Measurements from ENCODE around the gene LINC01488.

LINC01488 gene

GRCh38 chr11:69446108-69446507, 35.4 kb upstream of the LINC01488 start:
- DNase-seq = no peak

GRCh38 chr11:69447786-69448185, 33.7 kb upstream of the LINC01488 start:
- peak; percentile 22 to 37 for DNase-seq

- DNase-seq = no peak
Observed at GRCh38 chr11:69448471-69449284, 32.8 kb upstream of the LINC01488 start.

GRCh38 chr11:69449320-69450063, 32.0 kb upstream of the LINC01488 start:
- DNase-seq = no peak

- no peak for DNase-seq
Observed at GRCh38 chr11:69450064-69450856, 31.2 kb upstream of the LINC01488 start.

- no peak for DNase-seq
Observed at GRCh38 chr11:69450857-69451220, 30.6 kb upstream of the LINC01488 start.

GRCh38 chr11:69451289-69451688, 30.2 kb upstream of the LINC01488 start:
- DNase-seq = no peak

- no peak for DNase-seq
Observed at GRCh38 chr11:69452206-69452987, 29.1 kb upstream of the LINC01488 start.

- no peak for DNase-seq
Observed at GRCh38 chr11:69453151-69453550, 28.3 kb upstream of the LINC01488 start.

GRCh38 chr11:69454018-69454417, 27.4 kb upstream of the LINC01488 start:
- DNase-seq = peak in 1 of 2 experiments; percentile 27

- no peak for DNase-seq
Observed at GRCh38 chr11:69455969-69456368, 25.5 kb upstream of the LINC01488 start.

- no peak for DNase-seq
Observed at GRCh38 chr11:69456712-69457111, 24.8 kb upstream of the LINC01488 start.

GRCh38 chr11:69459848-69460539, 21.5 kb upstream of the LINC01488 start:
- no peak for DNase-seq

- no peak for DNase-seq
Observed at GRCh38 chr11:69460540-69461257, 20.8 kb upstream of the LINC01488 start.

- no peak for DNase-seq
Observed at GRCh38 chr11:69461272-69461962, 20.0 kb upstream of the LINC01488 start.

- no peak for DNase-seq
Observed at GRCh38 chr11:69462106-69462951, 19.1 kb upstream of the LINC01488 start.

- DNase-seq = no peak
Observed at GRCh38 chr11:69463181-69463994, 18.1 kb upstream of the LINC01488 start.
